ENCODE results near the gene HEYL.

DNA sequence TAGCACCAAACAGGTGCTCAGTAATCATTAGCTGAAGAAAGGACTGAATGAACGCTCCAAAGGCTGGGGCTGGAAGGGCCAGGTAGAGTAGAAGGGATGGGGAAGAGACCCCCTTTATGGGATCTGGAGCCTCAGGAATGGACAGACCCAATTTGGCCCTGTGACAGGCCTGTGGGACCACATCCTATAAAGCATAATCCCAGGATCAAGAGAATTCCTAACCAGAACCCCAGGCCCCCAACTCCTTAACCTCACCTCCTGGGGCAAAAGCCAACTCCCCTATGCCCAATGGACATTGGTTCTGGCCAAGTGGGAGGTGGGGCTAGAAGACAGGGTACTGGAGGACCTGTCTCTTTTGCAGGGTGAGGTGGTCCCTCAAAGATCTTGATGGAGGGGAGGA is 42.6 kb upstream of the HEYL start:
- TF ChIP-seq EGR1 (IDR thresholded peaks at IDR 0.05; ENCODE audit: borderline replicate concordance, low read depth, low read length) = no peak
- no peak for TF ChIP-seq HDAC6 (IDR thresholded peaks at IDR 0.05; ENCODE audit: low read depth, low read length)
- TF ChIP-seq POLR2AphosphoS5 (IDR thresholded peaks at IDR 0.05; ENCODE audit: low read depth, low read length) = no peak
- TF ChIP-seq RFX5 (IDR thresholded peaks at IDR 0.05; ENCODE audit: borderline replicate concordance, low read depth, low read length) = no peak
